Common myeloid progenitor, CD34-positive (primary cell): ENCODE results near the gene DENND4B.

Experiments used
- CTCF ChIA-PET: fragments of 350-600 bp; sonication (Branson Sonifier 250); formaldehyde crosslinking; loops from one replicate; lab custom pipeline; 2021; ENCODE audit warnings: antibody characterized with exemption; lab: Charles Lee
- POLR2A ChIA-PET: fragments of 350-600 bp; sonication (Branson Sonifier 250); formaldehyde crosslinking; loops from one replicate; lab custom pipeline; 2021; ENCODE audit warnings: antibody characterized with exemption; lab: Charles Lee
- DNase-seq, 3 donors: peaks; one replicate each; pipeline versions ENCODE4 v3.0.0 to v3.0.0-alpha.2; 2013
- H3K27ac ChIP-seq, 2 experiments: 1 replicate in 1 of 2; 2 replicates in 1 of 2; pipeline ENCODE4 v1.7.0; 2013; ENCODE audit warnings: inconsistent platforms in 2 of 2, low read length in 2 of 2, mild to moderate bottlenecking in 2 of 2, low read depth in 1 of 2, moderate library complexity in 1 of 2; ENCODE audit not compliant: severe bottlenecking in 2 of 2, insufficient read depth in 1 of 2, poor library complexity in 1 of 2
- H3K27me3 ChIP-seq, 5 experiments: replicated peaks in 2 of 5; 1 replicate in 3 of 5; 2 replicates in 2 of 5; pipeline versions ENCODE4 v1.6.1 to v1.7.0; 2013; ENCODE audit warnings: low read length in 4 of 5, mild to moderate bottlenecking in 2 of 5, moderate library complexity in 2 of 5, inconsistent platforms in 1 of 5; ENCODE audit not compliant: insufficient read depth in 5 of 5, control insufficient read depth in 4 of 5
- H3K36me3 ChIP-seq, 4 experiments: 1 replicate in 2 of 4; 2 replicates in 2 of 4; pipeline versions ENCODE4 v1.6.1 to v1.7.0; 2013; ENCODE audit warnings: low read length in 3 of 4, control low read depth in 1 of 4, mild to moderate bottlenecking in 1 of 4; ENCODE audit not compliant: control insufficient read depth in 4 of 4, insufficient read depth in 4 of 4
- H3K4me1 ChIP-seq, 4 experiments: 1 replicate in 3 of 4; 2 replicates in 1 of 4; pipeline versions ENCODE4 v1.6.1 to v1.7.1; 2013; ENCODE audit warnings: low read length in 3 of 4, mild to moderate bottlenecking in 3 of 4, control low read depth in 1 of 4, inconsistent platforms in 1 of 4, moderate library complexity in 1 of 4; ENCODE audit not compliant: control insufficient read depth in 4 of 4, insufficient read depth in 4 of 4; ENCODE audit errors: control extremely low read depth in 1 of 4
- H3K4me3 ChIP-seq, 7 experiments: 1 replicate in 4 of 7; 2 replicates in 3 of 7; pipeline versions ENCODE4 v1.5.1 to v1.7.0; 2013; ENCODE audit warnings: mild to moderate bottlenecking in 7 of 7, low read length in 6 of 7, moderate library complexity in 6 of 7, inconsistent platforms in 2 of 7, low read depth in 2 of 7, control low read depth in 1 of 7; ENCODE audit not compliant: insufficient read depth in 4 of 7, control insufficient read depth in 1 of 7; ENCODE audit errors: extremely low read depth in 1 of 7
- H3K9me3 ChIP-seq, 5 experiments: 1 replicate in 4 of 5; 2 replicates in 1 of 5; pipeline versions ENCODE4 v1.6.1 to v1.7.1; 2013; ENCODE audit warnings: low read length in 4 of 5, mild to moderate bottlenecking in 2 of 5, inconsistent platforms in 1 of 5, low read depth in 1 of 5, moderate library complexity in 1 of 5; ENCODE audit not compliant: control insufficient read depth in 4 of 5, insufficient read depth in 2 of 5; ENCODE audit errors: control extremely low read depth in 1 of 5
- WGBS: methylation state at CpG from one replicate; pipeline ENCODE4 v1.1.5; 2013; ENCODE audit not compliant: insufficient coverage; 5-methylcytosine and 5-hydroxymethylcytosine counted together

DENND4B gene

DNA sequence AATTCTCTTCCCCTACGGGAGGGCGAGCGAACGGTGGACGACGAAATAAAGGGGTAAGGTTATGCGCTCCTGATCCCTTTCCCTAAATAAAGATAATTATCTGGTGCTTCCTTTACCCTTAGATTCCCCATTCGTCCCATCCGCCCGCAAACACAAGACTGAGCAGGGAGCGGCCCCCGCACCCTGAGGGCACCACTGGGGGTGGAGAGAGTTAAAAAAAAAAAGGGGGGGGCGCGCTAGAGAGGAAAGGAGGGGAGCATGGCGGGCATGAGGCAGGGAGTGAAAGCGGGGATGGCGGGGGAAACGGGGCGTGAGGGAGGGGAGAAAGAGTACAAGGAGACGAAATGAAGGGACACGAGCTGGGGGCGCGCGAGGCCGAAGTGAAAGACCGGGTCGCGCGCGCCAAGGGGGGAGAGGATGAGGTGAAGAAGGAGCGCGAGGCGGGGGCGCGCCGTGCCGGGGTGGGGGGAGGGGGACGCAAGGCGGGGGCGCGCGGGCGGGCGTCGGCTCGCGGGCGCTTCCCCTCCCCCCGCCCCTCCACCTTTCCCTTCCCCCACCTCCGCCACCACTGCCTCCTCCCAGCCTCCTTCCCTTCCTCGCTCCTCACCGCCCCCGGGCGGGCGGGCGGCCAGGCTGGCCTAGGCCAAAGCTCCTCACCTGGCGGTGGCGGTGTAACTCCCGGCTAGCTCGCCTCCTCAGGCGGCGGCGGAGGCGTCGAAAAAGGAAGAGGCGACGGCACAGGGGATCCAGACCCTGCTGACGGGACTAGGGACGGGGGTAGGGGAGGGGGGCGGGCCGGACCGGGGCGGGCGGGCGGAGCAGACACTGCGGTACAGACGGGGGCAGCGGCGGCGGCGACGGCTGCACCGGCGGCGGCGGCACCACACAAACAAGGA lies 24.2 kb downstream of the DENND4B start:
- Histone ChIP-seq H3K36me3 (peaks cover 3 to 20% (median 3%) of the 10 kb centered on the region in 4 experiments), H3K9me3 (no peaks in the 10 kb centered on the region), H3K4me1 (peaks cover 32 to 53% (median 47%) of the 10 kb centered on the region in 4 experiments), H3K4me3 (peak overlapping the region; percentile 45 to 98 (median 91)), H3K27ac (peak overlapping the region; percentile 70 to 84), H3K27me3 (no peaks in the 10 kb centered on the region)
- 0% methylated on average over 19 of the region's 86 CpGs for WGBS
- peak in 2 of 3 donors; percentile 67 to 77 for DNase-seq
- POLR2A ChIA-PET: interaction anchor here (0.8 to 3.2 kb wide), 10 partner anchors 23 to 288 kb away, joined by 3 to 26 read pairs (median 5); partner anchors contain the start of genes CHTOP, DENND4B, RAB13 and RPS27
- CTCF ChIA-PET: interaction anchor here (0.8 to 6.4 kb wide), 11 partner anchors 9 to 124 kb away, joined by 3 to 37 read pairs (median 9); partner anchors contain the start of genes CREB3L4 and DENND4B

- Histone ChIP-seq H3K27ac (peak overlapping the region; percentile 70 to 84), H3K9me3 (no peaks in the 10 kb centered on the region), H3K4me1 (peaks cover 32 to 53% (median 47%) of the 10 kb centered on the region in 4 experiments), H3K36me3 (peaks cover 3 to 20% (median 3%) of the 10 kb centered on the region in 4 experiments), H3K4me3 (peak overlapping the region; percentile 45 to 98 (median 91)), H3K27me3 (no peaks in the 10 kb centered on the region)
- whole genome bisulfite sequencing: 0% methylated on average over 10 of the region's 10 CpGs
- ChIA-PET CTCF (interaction anchor here (0.8 to 6.4 kb wide), 18 partner anchors 8 to 123 kb away, joined by 3 to 37 read pairs (median 4); partner anchors contain the start of genes CREB3L4 and DENND4B), POLR2A (interaction anchor here (0.8 to 3.2 kb wide), 5 partner anchors 23 to 68 kb away, joined by 3 to 26 read pairs (median 7); partner anchors contain the start of genes DENND4B and RPS27)
- DNase-seq: no peak
Measured at GRCh38 chr1:153921803-153922075, 24.8 kb downstream of the DENND4B start.

- no peaks in the 10 kb centered on the region for H3K9me3 ChIP-seq
- H3K4me1 ChIP-seq: peaks cover 32 to 53% (median 47%) of the 10 kb centered on the region in 4 experiments
- H3K27me3 ChIP-seq: no peaks in the 10 kb centered on the region
- WGBS: 38% methylated on average over 2 of the region's 3 CpGs
- DNase-seq: peak in 1 of 3 donors; percentile 7
- ChIA-PET CTCF (interaction anchor here (0.8 to 6.4 kb wide), 18 partner anchors 8 to 123 kb away, joined by 3 to 37 read pairs (median 4); partner anchors contain the start of genes CREB3L4 and DENND4B), POLR2A (interaction anchor here (0.6 to 3.2 kb wide), 6 partner anchors 24 to 69 kb away, joined by 3 to 26 read pairs (median 4); partner anchors contain the start of genes CREB3L4, DENND4B and RPS27)
- peak overlapping the region; percentile 70 to 84 for H3K27ac ChIP-seq
- H3K36me3 ChIP-seq: peaks cover 3 to 20% (median 3%) of the 10 kb centered on the region in 4 experiments
- peak overlapping the region; percentile 45 to 98 (median 91) for H3K4me3 ChIP-seq
Measured at GRCh38 chr1:153921080-153921802, 25.3 kb downstream of the DENND4B start.

GRCh38 chr1:153919876-153920852 lies 26.4 kb downstream of the DENND4B start:
- H3K4me1 ChIP-seq: peaks cover 32 to 53% (median 47%) of the 10 kb centered on the region in 4 experiments

GRCh38 chr1:153916297-153916696 lies 30.2 kb downstream of the DENND4B start:
- CTCF ChIA-PET: interaction anchor here (1.2 to 2.0 kb wide), 5 partner anchors 9 to 93 kb away, joined by 3 to 6 read pairs (median 4); partner anchors contain the start of gene RAB13
- no peak overlapping the region for H3K27ac ChIP-seq
- no peaks in the 10 kb centered on the region for H3K27me3 ChIP-seq
- 100% methylated on average over 1 of the region's 4 CpGs for WGBS
- peaks cover 23 to 35% (median 30%) of the 10 kb centered on the region in 4 experiments for H3K4me1 ChIP-seq
- POLR2A ChIA-PET: no interaction called here
- H3K4me3 ChIP-seq: no peak overlapping the region
- DNase-seq: no peak
- H3K9me3 ChIP-seq: no peaks in the 10 kb centered on the region
- peaks cover 3 to 26% (median 4%) of the 10 kb centered on the region in 4 experiments for H3K36me3 ChIP-seq

More at GRCh38 chr1:153919876-153920852, 26.4 kb downstream of the DENND4B start:
- ChIA-PET POLR2A (interaction anchor here (0.8 to 1.3 kb wide), 2 partner anchors 25 to 26 kb away, joined by 3 to 5 read pairs; partner anchors contain the start of gene DENND4B), CTCF (interaction anchor here (1.0 to 6.4 kb wide), 17 partner anchors 9 to 122 kb away, joined by 3 to 37 read pairs (median 5); no protein-coding TSS in a partner anchor)
- DNase-seq: peak; percentile 50 to 78 (median 78)
- H3K9me3 ChIP-seq: no peaks in the 10 kb centered on the region
- H3K27me3 ChIP-seq: no peaks in the 10 kb centered on the region
- peaks cover 3 to 20% (median 3%) of the 10 kb centered on the region in 4 experiments for H3K36me3 ChIP-seq
- peak overlapping the region in 6 of 7 experiments; percentile 43 to 98 (median 88) for H3K4me3 ChIP-seq
- H3K27ac ChIP-seq: peak overlapping the region; percentile 33 to 84
- WGBS: 63% methylated on average over 3 of the region's 4 CpGs
